ENCODE data around the gene SCGB1C1.
"Not testable (repeated sequence)": the region's sequence is repeated elsewhere in the genome, so short reads cannot be mapped to it uniquely, and the experiment has no call there.

- TF ChIP-seq CTCF, POLR2A (IDR thresholded peaks at IDR 0.05): not testable (repeated sequence)
Observed at GRCh38 chr11:238346-238745, 45.5 kb downstream of the SCGB1C1 start.

All from right lobe of liver (tissue), 4 donors.